Spinal cord (tissue), 10 donors: ENCODE data around the gene NUP155. TPM values are rescaled to one million over a fixed set of nuclear protein-coding genes. Genes with fewer than 3 reads are reported as not detected.
"Not testable (repeated sequence)": the region's sequence is repeated elsewhere in the genome, so short reads cannot be mapped to it uniquely, and the experiment has no call there.

Source experiments
- DNase-seq, 6 donors: peaks; one replicate each; pipeline versions ENCODE4 v3.0.0 to v3.0.0-alpha.2; 2013 to 2015; ENCODE audit warnings: low spot score in 6 of 6, low read depth in 4 of 6
- H3K27ac ChIP-seq: one replicate; pipeline ENCODE4 v1.5.1; 2013; ENCODE audit warnings: low read depth, low read length, control low read depth
- H3K27me3 ChIP-seq: one replicate; pipeline ENCODE4 v1.6.1; 2013; ENCODE audit warnings: low read length; ENCODE audit not compliant: control insufficient read depth, insufficient read depth
- H3K36me3 ChIP-seq: one replicate; pipeline ENCODE4 v1.6.1; 2013; ENCODE audit warnings: low read length; ENCODE audit not compliant: control insufficient read depth, insufficient read depth
- H3K4me1 ChIP-seq: one replicate; pipeline ENCODE4 v1.6.1; 2013; ENCODE audit warnings: low read length; ENCODE audit not compliant: control insufficient read depth, insufficient read depth
- H3K4me3 ChIP-seq: one replicate; pipeline ENCODE4 v1.5.1; 2013; ENCODE audit warnings: low read depth, low read length, control low read depth
- H3K9me3 ChIP-seq: one replicate; pipeline ENCODE4 v1.6.1; 2013; ENCODE audit warnings: low read length; ENCODE audit not compliant: control insufficient read depth, insufficient read depth
- WGBS: methylation state at CpG from one replicate; pipeline ENCODE4 v1.1.5; 2013; ENCODE audit warnings: missing lambda C conversion rate; ENCODE audit not compliant: insufficient coverage; 5-methylcytosine and 5-hydroxymethylcytosine counted together
- polyA plus RNA-seq, 2 donors: library from polyadenylated mRNA; unstranded; fragments of 120-200 nt; gene quantifications; one replicate each; pipeline ENCODE4 v1.2.1, GENCODE V29; 2013; ENCODE audit not compliant: insufficient read length in 2 of 2
- total RNA-seq, 2 donors: library from RNA; depleted of rRNA in 1 of 2; stranded (reverse); fragments of 120-200 nt in 1 of 2; fragments of >200 nt in 1 of 2; gene quantifications; one replicate each; pipeline versions ENCODE4 v1.2.3 to v1.2.4, GENCODE V29; 2013 to 2014
- donor health status: healthy.

Gene NUP155
- total and polyA plus RNA-seq, 4 donors, result 19.7 to 53.1 (median 28.2) TPM

DNA sequence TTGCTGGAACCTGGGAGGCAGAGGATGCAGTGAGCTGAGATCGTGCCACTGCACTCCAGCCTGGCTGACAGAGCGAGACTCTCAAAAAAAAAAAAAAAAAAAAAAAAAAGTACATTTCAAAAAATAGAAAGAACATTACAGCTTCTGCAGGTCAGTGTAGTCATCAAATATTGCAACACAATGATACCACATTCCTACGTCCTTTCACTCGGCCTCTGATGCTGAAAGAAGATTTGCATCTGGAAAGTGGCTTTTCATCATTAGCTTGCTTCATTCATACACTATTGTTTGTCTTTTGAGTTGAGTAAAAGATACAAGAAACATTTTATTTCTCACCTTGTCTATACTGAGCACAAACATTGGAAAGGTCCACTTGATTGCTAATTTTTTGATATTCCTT, 62.1 kb downstream of the NUP155 start:
- H3K36me3 ChIP-seq, result peaks cover 45% of the 10 kb centered on the region
- WGBS, result no CpG with 5 or more reads among the region's 4 CpGs

DNA sequence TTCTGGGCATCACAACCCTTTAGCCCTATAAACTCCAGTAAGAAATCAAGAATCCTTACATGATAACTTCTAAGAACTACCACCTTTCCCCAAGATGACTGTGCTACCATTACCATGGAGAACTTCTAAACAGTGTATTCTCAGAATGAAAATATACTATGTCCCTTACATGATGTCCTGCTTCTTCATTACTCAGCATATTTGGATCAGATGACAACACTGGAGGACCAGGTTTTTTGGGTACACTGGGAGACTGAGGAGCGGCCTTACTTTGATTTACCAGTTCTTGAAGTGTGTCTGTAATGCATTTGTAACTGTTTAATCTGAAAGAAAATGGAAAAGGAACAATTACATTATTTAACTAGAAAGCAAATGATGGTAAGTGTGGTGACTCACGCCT, 66.0 kb downstream of the NUP155 start:
- Histone ChIP-seq H3K27ac (no peak overlapping the region), H3K36me3 (peaks cover 43% of the 10 kb centered on the region), H3K9me3 (no peaks in the 10 kb centered on the region), H3K4me1 (no peaks in the 10 kb centered on the region), H3K27me3 (no peaks in the 10 kb centered on the region), H3K4me3 (no peak overlapping the region)
- no CpG with 5 or more reads among the region's 2 CpGs for WGBS
- no peak for DNase-seq

More for the DNA sequence above, 62.1 kb downstream of the NUP155 start:
- Histone ChIP-seq H3K9me3 (no peaks in the 10 kb centered on the region), H3K27ac (no peak overlapping the region), H3K4me3 (no peak overlapping the region), H3K4me1 (no peaks in the 10 kb centered on the region), H3K27me3 (no peaks in the 10 kb centered on the region)
- DNase-seq, result no peak

DNA sequence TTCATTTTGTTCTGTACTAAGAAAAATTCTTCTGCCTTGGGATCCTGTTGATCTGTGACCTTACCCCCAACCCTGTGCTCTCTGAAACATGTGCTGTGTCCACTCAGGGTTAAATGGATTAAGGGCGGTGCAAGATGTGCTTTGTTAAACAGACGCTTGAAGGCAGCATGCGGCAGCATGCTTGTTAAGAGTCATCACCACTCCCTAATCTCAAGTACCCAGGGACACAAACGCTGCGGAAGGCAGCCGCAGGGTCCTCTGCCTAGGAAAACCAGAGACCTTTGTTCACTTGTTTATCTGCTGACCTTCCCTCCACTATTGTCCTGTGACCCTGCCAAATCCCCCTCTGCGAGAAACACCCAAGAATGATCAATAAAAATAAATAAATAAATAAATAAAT, 74.6 kb downstream of the NUP155 start:
- H3K4me1 ChIP-seq, H3K4me3 ChIP-seq, DNase-seq, H3K27me3 ChIP-seq, H3K27ac ChIP-seq, H3K9me3 ChIP-seq: not testable (repeated sequence)
- no CpG with 5 or more reads among the region's 7 CpGs for WGBS
- H3K36me3 ChIP-seq, result peaks cover 32% of the 10 kb centered on the region

DNA sequence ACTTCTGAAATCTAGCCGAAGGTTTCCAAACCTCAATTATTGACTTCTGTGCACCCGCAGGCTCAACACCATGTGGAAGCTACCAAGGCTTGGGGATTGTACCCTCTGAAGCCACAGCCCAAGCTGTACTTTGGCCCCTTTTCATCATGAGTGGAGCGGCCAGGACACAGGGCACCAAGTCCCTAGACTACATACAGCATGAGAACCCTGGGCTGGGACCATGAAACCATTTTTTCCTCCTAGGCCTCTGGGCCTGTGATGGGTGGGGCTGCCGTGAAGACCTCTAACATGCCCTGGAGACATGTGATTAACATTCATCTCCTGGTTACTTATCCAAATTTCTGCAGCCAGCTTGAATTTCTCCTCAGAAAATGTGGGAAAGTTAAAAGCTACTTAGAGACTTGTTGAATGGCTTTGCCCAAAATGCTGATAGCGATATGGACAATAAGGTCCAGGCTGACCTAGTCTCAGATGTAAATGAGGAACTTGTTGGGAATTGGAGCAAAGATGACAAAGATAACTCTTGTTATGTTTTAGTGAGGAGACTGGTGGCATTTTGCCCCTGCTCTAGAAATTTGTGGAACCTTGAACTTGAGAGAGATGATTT, 87.6 kb downstream of the NUP155 start:
- Histone ChIP-seq H3K9me3 (no peaks in the 10 kb centered on the region), H3K4me1 (no peaks in the 10 kb centered on the region), H3K27ac (no peak overlapping the region), H3K4me3 (no peak overlapping the region), H3K36me3 (no peaks in the 10 kb centered on the region), H3K27me3 (no peaks in the 10 kb centered on the region)
- DNase-seq, result no peak
- WGBS, result 98% methylated on average over 4 of the region's 5 CpGs

DNA sequence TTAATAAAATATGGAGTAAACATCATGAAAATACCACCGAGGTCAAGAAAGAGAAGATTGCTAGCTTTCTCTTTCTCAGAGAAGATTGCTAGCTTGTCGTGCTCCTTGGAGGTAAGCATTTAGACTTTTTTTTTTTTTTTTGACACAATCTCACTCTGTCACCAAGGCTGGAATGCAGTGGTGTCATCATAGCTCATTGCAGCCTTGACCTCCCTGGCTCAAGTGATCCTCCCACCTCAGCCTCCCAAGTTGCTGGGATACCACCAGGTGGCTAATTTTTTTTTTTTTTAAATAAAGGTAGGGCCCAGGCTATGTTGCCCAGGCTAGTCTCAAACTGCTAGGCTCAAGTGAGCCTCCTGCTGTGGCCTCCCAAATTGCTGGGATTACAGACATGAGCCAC, 95.4 kb downstream of the NUP155 start:
- Histone ChIP-seq H3K4me1 (no peaks in the 10 kb centered on the region), H3K9me3 (no peaks in the 10 kb centered on the region), H3K27me3 (no peaks in the 10 kb centered on the region), H3K4me3 (no peak overlapping the region), H3K27ac (no peak overlapping the region), H3K36me3 (no peaks in the 10 kb centered on the region)
- no CpG with 5 or more reads among the region's 2 CpGs for WGBS
- no peak for DNase-seq

DNA sequence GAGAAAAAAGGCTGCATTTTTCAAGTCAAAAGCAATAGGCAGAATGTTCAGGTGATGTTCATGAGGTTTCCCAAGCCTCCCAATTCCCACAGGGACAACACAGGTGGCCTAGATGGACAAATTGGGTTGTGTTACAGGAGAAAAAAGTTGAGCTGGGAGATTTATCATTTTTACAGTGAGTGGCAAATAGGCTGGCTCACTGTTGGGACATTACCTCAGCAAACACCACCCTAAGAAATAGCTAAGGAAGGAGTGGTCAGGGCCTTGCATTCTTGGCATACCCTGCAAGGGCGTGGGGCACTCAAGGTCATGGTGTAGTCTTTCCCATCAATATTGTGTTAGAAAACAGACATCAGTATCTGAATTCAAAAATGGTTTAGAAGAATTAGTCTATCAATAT, 98.4 kb downstream of the NUP155 start:
- H3K27me3 ChIP-seq, result no peaks in the 10 kb centered on the region
- no peaks in the 10 kb centered on the region for H3K9me3 ChIP-seq
- H3K4me3 ChIP-seq, result no peak overlapping the region
- DNase-seq, result peak in 1 of 6 donors; percentile 19
- WGBS, result no CpG with 5 or more reads among the region's 1 CpG
- H3K36me3 ChIP-seq, result no peaks in the 10 kb centered on the region
- H3K4me1 ChIP-seq, result no peaks in the 10 kb centered on the region
- peak overlapping the region; percentile 25 for H3K27ac ChIP-seq

DNA sequence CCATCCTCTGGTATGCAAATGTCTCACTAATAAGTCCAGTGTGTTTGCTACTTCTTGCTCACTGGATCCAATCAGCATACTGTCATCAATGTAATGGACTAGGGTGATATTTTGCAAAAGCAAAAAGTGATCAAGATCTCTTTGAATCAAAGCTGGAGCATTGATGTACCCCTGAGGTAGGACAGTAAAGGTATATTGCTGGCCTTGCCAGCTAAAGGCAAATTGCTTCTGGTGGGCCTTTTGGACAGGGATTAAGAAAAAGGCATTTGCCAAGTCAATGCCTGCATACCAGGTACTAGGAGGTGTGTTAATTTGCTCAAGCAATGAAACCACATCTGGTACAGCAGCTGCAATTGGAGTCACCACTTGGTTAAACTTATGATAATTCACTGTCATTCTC, 102.8 kb downstream of the NUP155 start:
- H3K36me3 ChIP-seq, H3K4me1 ChIP-seq, H3K9me3 ChIP-seq, H3K4me3 ChIP-seq, H3K27ac ChIP-seq, DNase-seq, H3K27me3 ChIP-seq: not testable (repeated sequence)

DNA sequence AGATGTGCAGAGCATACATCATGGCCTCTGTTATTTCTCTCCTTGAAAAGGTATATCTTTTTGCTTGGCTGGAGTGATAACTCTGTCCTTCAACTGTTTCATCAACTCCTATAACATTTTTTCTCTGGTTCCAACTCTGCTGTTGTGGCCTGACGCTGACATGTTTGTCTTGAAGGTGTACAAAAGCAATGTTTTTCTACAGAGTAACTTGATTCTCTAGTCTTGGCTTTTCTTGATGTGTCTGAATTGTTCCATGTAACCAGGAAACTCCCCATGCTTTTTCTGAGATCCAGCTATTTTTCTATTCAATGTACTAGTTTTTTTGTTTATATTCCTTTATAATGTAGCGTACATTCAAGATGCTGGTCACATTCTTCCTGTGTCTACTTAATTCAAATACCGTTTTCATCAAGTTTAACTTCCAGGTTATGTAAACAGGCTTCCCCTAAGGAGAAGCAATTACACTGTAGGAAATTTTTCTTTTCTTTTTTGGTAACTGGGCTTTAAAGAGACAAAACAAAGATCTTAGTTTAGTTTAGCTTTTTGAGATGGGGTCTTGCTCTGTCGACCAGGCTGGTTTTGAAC, 115.0 kb downstream of the NUP155 start:
- H3K4me3 ChIP-seq, result no peak overlapping the region
- no peaks in the 10 kb centered on the region for H3K9me3 ChIP-seq
- no CpG with 5 or more reads among the region's 4 CpGs for WGBS
- no peaks in the 10 kb centered on the region for H3K4me1 ChIP-seq
- H3K36me3 ChIP-seq, result no peaks in the 10 kb centered on the region
- H3K27ac ChIP-seq, result no peak overlapping the region
- no peaks in the 10 kb centered on the region for H3K27me3 ChIP-seq
- no peak for DNase-seq

DNA sequence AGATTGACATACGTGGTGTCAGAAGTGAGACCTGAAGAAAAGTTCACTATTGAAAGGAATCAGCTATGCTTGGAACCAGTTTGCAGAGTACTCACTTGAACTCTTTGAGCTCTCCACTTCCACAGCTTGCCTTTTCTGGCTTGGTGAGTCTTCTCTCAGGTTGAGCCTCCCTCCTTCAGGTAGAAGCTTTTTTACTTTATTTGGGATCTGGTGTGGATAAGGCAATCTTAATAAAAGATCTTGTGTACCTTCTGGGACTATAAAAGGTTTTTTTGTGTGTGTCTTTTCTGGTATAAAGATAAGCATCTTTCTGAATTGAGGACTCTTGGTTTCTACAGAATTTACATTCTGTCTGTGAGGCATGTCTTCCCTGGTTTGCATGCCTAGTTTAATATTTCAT, 116.3 kb downstream of the NUP155 start:
- no peak for DNase-seq
- Histone ChIP-seq H3K27me3 (no peaks in the 10 kb centered on the region), H3K4me3 (no peak overlapping the region), H3K36me3 (no peaks in the 10 kb centered on the region), H3K4me1 (peaks cover 5% of the 10 kb centered on the region), H3K27ac (no peak overlapping the region), H3K9me3 (no peaks in the 10 kb centered on the region)
- WGBS, result no CpG with 5 or more reads among the region's 1 CpG

DNA sequence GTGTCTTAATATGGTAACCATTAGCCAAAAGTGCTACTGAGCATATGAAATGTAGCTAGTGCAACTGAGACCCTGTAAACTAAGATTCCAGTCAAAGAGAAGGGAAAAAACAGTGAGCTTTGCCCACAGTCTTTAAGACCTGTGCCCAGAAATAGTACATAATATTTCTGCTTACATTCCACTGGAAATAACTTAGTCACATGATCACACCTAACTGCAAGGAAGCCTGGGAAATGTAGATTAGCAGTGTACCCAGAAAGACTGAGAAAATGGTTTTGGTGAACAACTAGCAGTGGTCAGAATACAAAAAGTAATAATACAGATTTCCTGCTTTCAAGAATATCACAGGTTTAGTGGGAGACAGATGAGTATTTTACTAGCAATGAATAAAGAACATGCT, 119.2 kb downstream of the NUP155 start:
- Histone ChIP-seq H3K36me3 (no peaks in the 10 kb centered on the region), H3K4me3 (no peak overlapping the region), H3K9me3 (no peaks in the 10 kb centered on the region), H3K27ac (no peak overlapping the region), H3K27me3 (no peaks in the 10 kb centered on the region), H3K4me1 (peaks cover 15% of the 10 kb centered on the region)
- no peak for DNase-seq
